PC-9 (cell line): ENCODE data around the gene EIF4G3. TPM values are rescaled to one million over a fixed set of nuclear protein-coding genes. Genes with fewer than 3 reads are reported as not detected.

Experiments used
- BruUV-seq: library from RNA; stranded (reverse); fragments of 400-500 nt; replicated peaks from 2 replicates; lab custom pipeline; 2021; lab: Mats Ljungman, UMichigan
- CTCF ChIA-PET: fragments of 300-600 bp; sonication (Branson Sonifier 250); formaldehyde crosslinking; loops from one replicate; lab custom pipeline; 2022; ENCODE audit warnings: antibody characterized with exemption; lab: Charles Lee
- POLR2A ChIA-PET: fragments of 300-600 bp; sonication (Branson Sonifier 250); formaldehyde crosslinking; loops from one replicate; lab custom pipeline; 2022; ENCODE audit warnings: antibody characterized with exemption; ENCODE audit not compliant: unreplicated experiment; lab: Charles Lee
- DNase-seq, 2 experiments: peaks; one replicate each; pipeline versions ENCODE4 v3.0.0 to v3.0.0-alpha.2; 2015 to 2022; ENCODE audit warnings: mixed read lengths in 1 of 2
- H2AFZ ChIP-seq: fragments of 200-600 bp; sonication (generic); 2 replicates; pipeline ENCODE4 v1.8.1; 2017; ENCODE audit warnings: antibody characterized with exemption
- H3F3A ChIP-seq: fragments of 200-600 bp; sonication (generic); 2 replicates; pipeline ENCODE4 v1.8.1; 2017; ENCODE audit warnings: antibody characterized with exemption, mild to moderate bottlenecking, low read depth; ENCODE audit not compliant: insufficient read depth
- H3K27ac ChIP-seq: fragments of 200-600 bp; sonication (generic); 2 replicates; pipeline ENCODE4 v1.6.1; 2016; ENCODE audit warnings: mixed run types
- H3K27me3 ChIP-seq: fragments of 200-600 bp; sonication (generic); 2 replicates; pipeline ENCODE4 v1.6.1; 2016; ENCODE audit warnings: low read depth, mixed run types; ENCODE audit not compliant: insufficient read depth
- H3K36me3 ChIP-seq: fragments of 200-600 bp; sonication (generic); 2 replicates; pipeline ENCODE4 v1.6.1; 2016; ENCODE audit warnings: low read depth, mixed run types
- H3K4me1 ChIP-seq: fragments of 200-600 bp; sonication (generic); replicated peaks from 2 replicates; pipeline ENCODE4 v1.6.1; 2016; ENCODE audit warnings: mixed run types; ENCODE audit not compliant: insufficient read depth
- H3K4me2 ChIP-seq: fragments of 200-600 bp; sonication (generic); 2 replicates; pipeline ENCODE4 v1.6.1; 2017; ENCODE audit warnings: mixed run types
- H3K4me3 ChIP-seq: fragments of 200-600 bp; sonication (generic); 2 replicates; pipeline ENCODE4 v1.6.1; 2016; ENCODE audit warnings: mixed run types
- H3K79me2 ChIP-seq: fragments of 200-600 bp; sonication (generic); 2 replicates; pipeline ENCODE4 v1.6.1; 2017; ENCODE audit warnings: low read depth, mixed run types
- H3K9me2 ChIP-seq: fragments of 200-600 bp; sonication (generic); 2 replicates; pipeline ENCODE4 v1.8.1; 2017; ENCODE audit warnings: mild to moderate bottlenecking; ENCODE audit not compliant: insufficient read depth
- H3K9me3 ChIP-seq: fragments of 200-600 bp; sonication (generic); 2 replicates; pipeline ENCODE4 v1.8.1; 2016; ENCODE audit warnings: low read depth; ENCODE audit not compliant: insufficient read depth
- H4K20me1 ChIP-seq: fragments of 200-600 bp; sonication (generic); 2 replicates; pipeline ENCODE4 v1.8.1; 2017; ENCODE audit not compliant: insufficient read depth
- EZH2 ChIP-seq: fragments of 200-600 bp; sonication (generic); IDR thresholded peaks from 2 replicates; pipeline ENCODE4 v1.8.0; 2017; ENCODE audit warnings: antibody characterized with exemption, low read depth
- intact Hi-C: fragments of 100-400 bp; cut with micrococcal nuclease; formaldehyde crosslinking; loops from one replicate; pipeline ENCODE4 v1.10.0; 2022; ENCODE audit not compliant: unreplicated experiment
- total RNA-seq: library from RNA; stranded (reverse); gene quantifications from 2 replicates; pipeline ENCODE4 v1.2.3, GENCODE V29; 2021
- TF ChIP-seq, protein P1 (sequence below): fragments of 200-600 bp; sonication (generic); conservative IDR thresholded peaks from 2 replicates; pipeline ENCODE4 v1.6.1; 2017; ENCODE audit warnings: mixed run types, antibody characterized with exemption, mild to moderate bottlenecking, moderate library complexity

EIF4G3 gene
- total RNA-seq, 1 experiment from 2014 or later = 63.2 TPM

DNA sequence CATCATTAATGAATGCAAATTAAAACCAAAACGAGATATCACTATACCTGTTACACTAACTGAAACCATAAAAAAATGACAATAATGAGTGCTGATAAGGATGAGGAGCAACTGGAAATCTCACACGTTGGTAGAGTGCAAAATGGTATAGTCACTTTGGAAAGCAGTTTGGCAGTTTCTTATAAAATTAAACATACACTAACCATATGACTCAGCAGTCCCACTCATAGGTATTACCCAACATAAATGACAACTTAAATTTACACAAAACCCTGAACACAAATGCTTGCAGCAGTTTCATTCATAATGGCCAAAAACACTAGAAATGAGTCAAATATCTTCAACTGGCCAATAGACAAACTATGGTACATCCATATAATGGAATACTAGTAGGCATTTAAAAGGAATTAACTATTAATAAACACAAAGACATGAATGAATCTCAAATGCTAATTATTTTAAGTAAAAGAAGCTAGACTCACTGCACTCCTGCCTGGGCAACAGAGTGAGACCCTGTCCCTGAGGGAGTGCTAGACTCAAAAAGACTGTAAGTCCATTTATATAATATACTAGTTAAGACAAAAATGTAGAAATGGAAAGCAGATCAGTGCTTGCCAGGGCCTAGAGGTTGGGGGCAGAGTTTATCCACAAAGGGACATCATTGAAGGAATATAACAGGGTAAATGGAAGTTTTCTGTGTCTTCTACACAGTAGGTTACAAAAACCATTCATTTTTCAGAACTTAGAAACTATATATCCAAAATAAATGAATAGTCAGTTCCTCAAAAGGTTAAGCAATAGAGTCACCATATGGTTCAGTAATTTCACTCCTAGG lies 77.4 kb downstream of the EIF4G3 start:
- ChIA-PET CTCF (no interaction called here), POLR2A (no interaction called here)
- H3K9me2 ChIP-seq = no peaks in the 10 kb centered on the region
- H4K20me1 ChIP-seq = no peaks in the 10 kb centered on the region
- H3K27ac ChIP-seq = peak overlapping the region; percentile 4; the same call in 1 of the 2 replicates
- no peaks in the 10 kb centered on the region for H3K27me3 ChIP-seq
- H3K36me3 ChIP-seq = 0 out of 2 replicates have a peak, but pooled peaks cover 5% of the 10 kb centered on the region
- H3K4me3 ChIP-seq = no peak overlapping the region
- H3K4me2 ChIP-seq = no peak overlapping the region
- no peaks in the 10 kb centered on the region for H3K4me1 ChIP-seq
- no TSS peak for BruUV-seq
- H2AFZ ChIP-seq = no peak overlapping the region
- H3K9me3 ChIP-seq = no peaks in the 10 kb centered on the region
- H3K79me2 ChIP-seq = peaks cover 21% of the 10 kb centered on the region
- DNase-seq = no peak
- no peaks in the 10 kb centered on the region for H3F3A ChIP-seq
- intact Hi-C loops = no loop called here
- TF ChIP-seq EZH2 = no peak
- TF ChIP-seq, protein P1, sequence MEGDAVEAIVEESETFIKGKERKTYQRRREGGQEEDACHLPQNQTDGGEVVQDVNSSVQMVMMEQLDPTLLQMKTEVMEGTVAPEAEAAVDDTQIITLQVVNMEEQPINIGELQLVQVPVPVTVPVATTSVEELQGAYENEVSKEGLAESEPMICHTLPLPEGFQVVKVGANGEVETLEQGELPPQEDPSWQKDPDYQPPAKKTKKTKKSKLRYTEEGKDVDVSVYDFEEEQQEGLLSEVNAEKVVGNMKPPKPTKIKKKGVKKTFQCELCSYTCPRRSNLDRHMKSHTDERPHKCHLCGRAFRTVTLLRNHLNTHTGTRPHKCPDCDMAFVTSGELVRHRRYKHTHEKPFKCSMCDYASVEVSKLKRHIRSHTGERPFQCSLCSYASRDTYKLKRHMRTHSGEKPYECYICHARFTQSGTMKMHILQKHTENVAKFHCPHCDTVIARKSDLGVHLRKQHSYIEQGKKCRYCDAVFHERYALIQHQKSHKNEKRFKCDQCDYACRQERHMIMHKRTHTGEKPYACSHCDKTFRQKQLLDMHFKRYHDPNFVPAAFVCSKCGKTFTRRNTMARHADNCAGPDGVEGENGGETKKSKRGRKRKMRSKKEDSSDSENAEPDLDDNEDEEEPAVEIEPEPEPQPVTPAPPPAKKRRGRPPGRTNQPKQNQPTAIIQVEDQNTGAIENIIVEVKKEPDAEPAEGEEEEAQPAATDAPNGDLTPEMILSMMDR = no peak

DNA sequence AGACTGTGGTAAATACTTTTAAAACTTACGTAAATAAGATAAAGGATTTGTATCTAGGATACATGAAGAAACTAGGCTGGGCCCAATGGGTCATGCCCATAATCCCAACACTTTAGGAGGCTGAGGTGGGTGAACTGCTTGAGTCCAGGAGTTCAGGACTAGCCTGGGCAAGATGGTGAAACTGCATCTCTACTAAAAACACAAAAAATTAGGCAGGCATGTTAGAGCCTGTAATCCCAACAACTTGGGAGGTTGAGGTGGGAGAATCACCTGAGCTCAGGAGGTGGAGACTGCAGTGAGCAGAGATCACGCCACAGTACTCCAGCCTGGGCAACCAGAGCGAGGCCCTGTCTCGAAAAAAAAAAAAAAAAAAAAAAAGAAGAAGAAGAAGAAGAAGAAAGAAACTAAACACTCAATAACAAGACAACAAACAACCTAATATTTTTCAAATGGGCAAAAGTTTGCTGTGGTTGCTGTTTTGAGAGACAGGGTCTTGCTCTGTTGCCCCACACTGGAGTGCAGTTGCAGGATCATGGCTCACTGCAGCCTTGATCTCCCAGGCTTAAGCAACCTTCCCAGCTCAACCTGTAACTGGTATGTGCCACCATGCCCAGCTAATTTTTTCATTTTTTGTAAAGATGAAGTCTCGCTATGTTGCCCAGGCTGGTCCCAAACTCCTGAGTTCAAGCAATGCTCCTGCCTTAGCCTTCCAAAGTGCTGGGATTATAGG lies 78.3 kb downstream of the EIF4G3 start:
- no peak overlapping the region for H3K27ac ChIP-seq
- no peaks in the 10 kb centered on the region for H3K27me3 ChIP-seq
- H3K4me1 ChIP-seq = no peaks in the 10 kb centered on the region
- no TSS peak for BruUV-seq
- H3F3A ChIP-seq = no peaks in the 10 kb centered on the region
- TF ChIP-seq EZH2 = no peak
- TF ChIP-seq, protein P1 = no peak
- H3K4me3 ChIP-seq = no peak overlapping the region
- H2AFZ ChIP-seq = no peak overlapping the region
- DNase-seq = no peak
- no peaks in the 10 kb centered on the region for H4K20me1 ChIP-seq
- peaks cover 21% of the 10 kb centered on the region for H3K79me2 ChIP-seq
- POLR2A ChIA-PET = no interaction called here
- H3K9me2 ChIP-seq = no peaks in the 10 kb centered on the region
- intact Hi-C loops = no loop called here
- CTCF ChIA-PET = no interaction called here
- H3K4me2 ChIP-seq = no peak overlapping the region
- 0 out of 2 replicates have a peak, but pooled peaks cover 5% of the 10 kb centered on the region for H3K36me3 ChIP-seq
- H3K9me3 ChIP-seq = no peaks in the 10 kb centered on the region

DNA sequence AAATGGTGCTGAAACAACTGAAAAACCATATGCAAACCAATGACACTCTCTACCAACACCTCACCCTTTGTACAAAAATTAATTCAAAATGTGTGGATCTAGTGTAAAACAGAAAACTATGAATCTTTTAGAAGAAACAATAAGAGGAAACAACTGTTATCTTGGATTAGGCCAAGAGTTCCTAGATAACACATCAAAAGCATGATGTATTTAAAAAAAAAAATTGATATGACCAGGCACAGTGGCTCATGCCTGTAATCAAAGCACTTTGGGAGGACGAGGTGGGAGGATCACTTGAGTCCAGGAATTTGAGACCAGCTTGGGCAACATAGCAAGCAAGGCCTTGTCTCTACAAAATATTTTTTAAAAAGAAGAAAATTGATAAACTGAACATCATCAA lies 79.0 kb downstream of the EIF4G3 start:
- Histone ChIP-seq H3K36me3 (0 out of 2 replicates have a peak, but pooled peaks cover 5% of the 10 kb centered on the region), H3K79me2 (peaks cover 21% of the 10 kb centered on the region), H3K4me1 (no peaks in the 10 kb centered on the region), H3K27ac (no peak overlapping the region), H3K4me2 (no peak overlapping the region), H3K27me3 (no peaks in the 10 kb centered on the region), H4K20me1 (no peaks in the 10 kb centered on the region), H3F3A (no peaks in the 10 kb centered on the region), H2AFZ (no peak overlapping the region), H3K4me3 (no peak overlapping the region), H3K9me2 (no peaks in the 10 kb centered on the region), H3K9me3 (no peaks in the 10 kb centered on the region)
- no peak for DNase-seq
- ChIA-PET CTCF (no interaction called here), POLR2A (no interaction called here)
- TF ChIP-seq, protein P1 = no peak
- TF ChIP-seq EZH2 = no peak
- intact Hi-C loops = no loop called here
- BruUV-seq = no TSS peak
